GM18907 (cell line): Measurements from ENCODE around the gene OR4E1.
"Not testable (repeated sequence)": the region's sequence is repeated elsewhere in the genome, so short reads cannot be mapped to it uniquely, and the experiment has no call there.

Experiments used
- ATAC-seq: cut with Tn5 transposase; IDR thresholded peaks from one replicate; pipeline ENCODE4 v1.9.1; 2021; ENCODE audit warnings: mild to moderate bottlenecking, moderate library complexity; ENCODE audit not compliant: unreplicated experiment

The OR4E1 gene

GRCh38 chr14:21653331-21653885, 20.2 kb downstream of the OR4E1 start, which contains the start of gene OR4E2:
Gene OR4E2, plus strand, starts transcription at chr14:21653835. Its CDS starts 11,248 bp downstream, at chr14:21665083.
- ATAC-seq, result no peak

GRCh38 chr14:21652209-21652808, 21.3 kb downstream of the OR4E1 start:
- no peak for ATAC-seq

- ATAC-seq, result no peak
Measured at GRCh38 chr14:21647380-21647779, 26.2 kb downstream of the OR4E1 start.

GRCh38 chr14:21643407-21643806, 30.2 kb downstream of the OR4E1 start:
- no peak for ATAC-seq

GRCh38 chr14:21642683-21643082, 30.9 kb downstream of the OR4E1 start:
- no peak for ATAC-seq

- ATAC-seq, result no peak
Measured at GRCh38 chr14:21634840-21635239, 38.8 kb downstream of the OR4E1 start, which contains the start of gene OR10G2. Gene OR10G2, minus strand, starts transcription at chr14:21634940. Its CDS starts 98 bp downstream, at chr14:21634842.

- ATAC-seq, result no peak
Measured at GRCh38 chr14:21631084-21631483, 42.5 kb downstream of the OR4E1 start.

GRCh38 chr14:21630503-21630902, 43.1 kb downstream of the OR4E1 start:
- ATAC-seq, result not testable (repeated sequence)

- no peak for ATAC-seq
Measured at GRCh38 chr14:21626491-21627230, 47.0 kb downstream of the OR4E1 start.
